ENCODE data around the gene PTPRT.
"Not testable (repeated sequence)": the region's sequence is repeated elsewhere in the genome, so short reads cannot be mapped to it uniquely, and the experiment has no call there.

GRCh38 chr20:42910808-42911207 is 278.9 kb downstream of the PTPRT start:
- not testable (repeated sequence) for TF ChIP-seq POLR2A, CTCF (IDR thresholded peaks at IDR 0.05)
